Heart right ventricle (tissue), 16 donors: ENCODE data around the gene THSD4. TPM values are rescaled to one million over a fixed set of nuclear protein-coding genes. Genes with fewer than 3 reads are reported as not detected.
A peak's percentile ranks its signal among the peaks of the same experiment; 100 is the strongest.

Experiments used
- ATAC-seq, 8 donors: fragments of 200-7000 bp; cut with Tn5 transposase; one replicate each; pipeline ENCODE4 v1.9.1; 2020; ENCODE audit warnings: mild to moderate bottlenecking in 8 of 8, moderate library complexity in 8 of 8, moderate number of reproducible peaks in 1 of 8
- DNase-seq, 2 donors: peaks; one replicate each; pipeline ENCODE4 v3.0.0-alpha.2; 2020
- H3K27ac ChIP-seq, 10 donors: fragments of 200-600 bp; sonication (generic) in 2 of 10; one replicate each; pipeline versions ENCODE4 v1.5.0 to v1.8.0; 2020 to 2022; ENCODE audit warnings: mild to moderate bottlenecking in 3 of 10
- H3K27me3 ChIP-seq, 7 donors: fragments of 200-600 bp; one replicate each; pipeline ENCODE4 v1.8.0; 2021 to 2022; ENCODE audit warnings: mild to moderate bottlenecking in 2 of 7
- H3K36me3 ChIP-seq, 9 donors: fragments of 200-600 bp; sonication (generic) in 1 of 9; one replicate each; pipeline versions ENCODE4 v1.5.0 to v1.8.0; 2020 to 2022; ENCODE audit warnings: mild to moderate bottlenecking in 2 of 9
- H3K4me1 ChIP-seq, 9 donors: fragments of 200-600 bp; sonication (generic) in 1 of 9; one replicate each; pipeline versions ENCODE4 v1.5.0 to v1.8.0; 2020 to 2022; ENCODE audit warnings: mild to moderate bottlenecking in 4 of 9
- H3K4me3 ChIP-seq, 10 donors: fragments of 200-600 bp; sonication (generic) in 2 of 10; one replicate each; pipeline versions ENCODE4 v1.5.0 to v1.8.0; 2020 to 2022; ENCODE audit warnings: mild to moderate bottlenecking in 7 of 10, moderate library complexity in 2 of 10
- H3K9me3 ChIP-seq, 11 donors: fragments of 200-600 bp in 10 of 11; sonication (generic) in 2 of 11; one replicate each; pipeline versions ENCODE4 v1.5.0 to v1.8.0; 2013 to 2022; ENCODE audit warnings: mild to moderate bottlenecking in 2 of 11, control low read depth in 1 of 11, moderate library complexity in 1 of 11
- CTCF ChIP-seq, 9 donors: fragments of 200-600 bp; sonication (generic) in 2 of 9; IDR thresholded peaks; one replicate each; pipeline versions ENCODE4 v1.5.0 to v1.8.0; 2021 to 2022; ENCODE audit warnings: antibody characterized with exemption in 9 of 9, mild to moderate bottlenecking in 5 of 9, moderate library complexity in 1 of 9
- WGBS, 2 donors: extraction: QIAGEN DNeasy Blood & Tissue Kit; methylation state at CpG; one replicate each; pipeline ENCODE4 v1.1.7; 2013; ENCODE audit warnings: inconsistent platforms in 1 of 2; 5-methylcytosine and 5-hydroxymethylcytosine counted together
- intact Hi-C, 10 donors: fragments of 100-400 bp; cut with DNase I; formaldehyde crosslinking; loops; one replicate each; pipeline versions ENCODE4 v1.11.1 to v1.14.2; 2022
- polyA plus RNA-seq, 2 donors: library from polyadenylated mRNA; stranded (reverse); fragments of 200-250 nt; gene quantifications; one replicate each; pipeline ENCODE4 v1.2.3, GENCODE V29; 2013
- total RNA-seq, 10 donors: library from RNA; stranded (reverse); fragmentation: NEBNext Ultra II Directional in 3 of 10; extraction: Animal tissue kit (Norgen Biotek cat#: 25700) in 3 of 10; gene quantifications; one replicate each; pipeline versions ENCODE4 v1.2.1 to v1.2.4, GENCODE V29; 2021 to 2023
- donor health status: Arrhythmogenic right ventricular cardiomyopathy.
- donor health status: ischemic (EF 13 %, LVEDD 7.1; RV severe dilation, severe dysfunction).
- donor health status: healthy with polysubstance abuse.
- donor health status: DM: no; HTN: yes; CAD: no.
- donor health status: DM: no; HTN: no; CAD: no.
- donor health status: ischemic (EF 25% LVEDD 6.9; RV normal size, moderate dysfunction).
- donor health status: ischemic (EF 25% LVEDD 5.7; RV mildly dilated, moderate dysfunction).
- donor health status: healthy.
- donor health status: DM: yes; HTN: yes; CAD: no.
- donor health status: Ischemic cardiomyopathy.
- donor health status: ischemic (EF 35%, LVEDD 5.7; RV mildly dilated, moderate dysfunction).
- donor health status: nonischemic (EF 11% LVEDD 7.7; RV severe dilation, severe dysfunction).
- donor health status: DM: yes; HTN: yes; CAD: no.
- donor health status: PGD.
- donor health status: ischemic (EF 29% LVEDD 5.4; RV normal size, mild dysfunction).
- donor health status: nonischemic (EF 23%, LVEDD 6.1; RV moderate dilation, normal function).

The THSD4 gene
- total and polyA plus RNA-seq, 12 donors = 20.8 to 212 (median 139) TPM

- peak in 3 of 8 donors; percentile 37 to 63 (median 46) for ATAC-seq
- intact Hi-C loops = no loop called here
- peaks cover 3 to 20% (median 7%) of the 10 kb centered on the region in 9 donors for H3K4me1 ChIP-seq
- no peak for TF ChIP-seq CTCF (IDR thresholded peaks at IDR 0.05)
- H3K4me3 ChIP-seq = no peak overlapping the region
- peaks cover 0 to 27% (median 10%) of the 10 kb centered on the region in 11 donors for H3K9me3 ChIP-seq
- 75 to 85% methylated on average over 8 of the region's 8 CpGs for WGBS, 2 donors
- H3K27ac ChIP-seq = no peak overlapping the region
- no peaks in the 10 kb centered on the region for H3K27me3 ChIP-seq
- peaks cover 0 to 27% (median 0%) of the 10 kb centered on the region in 9 donors for H3K36me3 ChIP-seq
- no peak for DNase-seq
Measured at GRCh38 chr15:71756599-71757352, 641.5 kb downstream of the THSD4 start.

- 75 to 77% methylated on average over 13 of the region's 13 CpGs for WGBS, 2 donors
- ATAC-seq = peak in 4 of 8 donors; percentile 13 to 49 (median 30)
- Histone ChIP-seq H3K4me1 (peaks cover 0 to 24% (median 10%) of the 10 kb centered on the region in 9 donors), H3K27me3 (no peaks in the 10 kb centered on the region), H3K27ac (no peak overlapping the region), H3K36me3 (peaks cover 0 to 27% (median 0%) of the 10 kb centered on the region in 9 donors), H3K9me3 (peaks cover 0 to 27% (median 10%) of the 10 kb centered on the region in 11 donors), H3K4me3 (no peak overlapping the region)
- TF ChIP-seq CTCF (IDR thresholded peaks at IDR 0.05) = no peak
- intact Hi-C loops = no loop called here
- DNase-seq = no peak
Measured at GRCh38 chr15:71757741-71758530, 642.7 kb downstream of the THSD4 start.

- 96 to 100% methylated on average over 2 of the region's 2 CpGs for WGBS, 2 donors
- Histone ChIP-seq H3K4me3 (no peak overlapping the region), H3K27ac (no peak overlapping the region), H3K9me3 (peaks cover 0 to 27% (median 10%) of the 10 kb centered on the region in 11 donors), H3K36me3 (peaks cover 0 to 27% (median 0%) of the 10 kb centered on the region in 9 donors), H3K4me1 (peaks cover 0 to 24% (median 10%) of the 10 kb centered on the region in 9 donors), H3K27me3 (no peaks in the 10 kb centered on the region)
- ATAC-seq (no peak), DNase-seq (no peak)
- no peak for TF ChIP-seq CTCF (IDR thresholded peaks at IDR 0.05)
- intact Hi-C loops = no loop called here
Measured at GRCh38 chr15:71758711-71759110, 643.4 kb downstream of the THSD4 start.

- TF ChIP-seq CTCF (IDR thresholded peaks at IDR 0.05) = no peak
- no peak overlapping the region for H3K27ac ChIP-seq
- DNase-seq (no peak), ATAC-seq (no peak)
- intact Hi-C loops = no loop called here
- peaks cover 0 to 14% (median 10%) of the 10 kb centered on the region in 9 donors for H3K4me1 ChIP-seq
- H3K36me3 ChIP-seq = peaks cover 0 to 43% (median 0%) of the 10 kb centered on the region in 9 donors
- WGBS, 2 donors = 91 to 94% methylated on average over 1 of the region's 1 CpG
- no peaks in the 10 kb centered on the region for H3K27me3 ChIP-seq
- H3K4me3 ChIP-seq = no peak overlapping the region
- peaks cover 0 to 19% (median 10%) of the 10 kb centered on the region in 11 donors for H3K9me3 ChIP-seq
Measured at GRCh38 chr15:71760852-71761251, 645.6 kb downstream of the THSD4 start.
